K562 (cell line): ENCODE data around the gene OST4. TPM values are rescaled to one million over a fixed set of nuclear protein-coding genes. Genes with fewer than 3 reads are reported as not detected.
A peak's percentile ranks its signal among the peaks of the same experiment; 100 is the strongest.

Source experiments
- BRCA1 ChIP-seq, 2 experiments: fragments of 450-650 bp in 1 of 2; sonication (generic) in 1 of 2; formaldehyde crosslinking in 1 of 2; IDR thresholded peaks; 2 replicates each; pipeline versions ENCODE4 v1.5.0 to v1.6.1; 2017 to 2020; ENCODE audit warnings: mild to moderate bottlenecking in 1 of 2, missing genetic modification reagents in 1 of 2
- CREBBP ChIP-seq: IDR thresholded peaks from one replicate; pipeline ENCODE4 v1.6.1; 2012; ENCODE audit warnings: low read depth, mild to moderate bottlenecking, control low read depth, inconsistent platforms, low read length
- DDX20 ChIP-seq: fragments of 450-650 bp; IDR thresholded peaks from 2 replicates; pipeline ENCODE4 v1.6.1; 2016; ENCODE audit warnings: missing genetic modification characterization, low read depth, mild to moderate bottlenecking, missing compliant biosample characterization, moderate library complexity
- ESRRA ChIP-seq: fragments of 450-650 bp; IDR thresholded peaks from 2 replicates; pipeline ENCODE4 v1.6.1; 2014; ENCODE audit warnings: low read depth, mild to moderate bottlenecking, moderate library complexity, borderline replicate concordance
- GATAD2A ChIP-seq: fragments of 450-650 bp; IDR thresholded peaks from 2 replicates; pipeline ENCODE4 v1.6.1; 2017
- PCBP2 ChIP-seq: fragments of 200-400 bp; formaldehyde crosslinking; IDR thresholded peaks from 2 replicates; pipeline ENCODE4 v1.6.1; 2018; ENCODE audit warnings: low read length, low read depth, mild to moderate bottlenecking, moderate library complexity; ENCODE audit not compliant: poor library complexity, severe bottlenecking
- PHF8 ChIP-seq: fragments of 200-600 bp; sonication (generic); IDR thresholded peaks from 2 replicates; pipeline ENCODE4 v1.6.1; 2012; ENCODE audit warnings: mixed run types, mild to moderate bottlenecking, inconsistent platforms, low read length, moderate library complexity, borderline replicate concordance
- POLR2AphosphoS2 ChIP-seq: IDR thresholded peaks from 2 replicates; pipeline ENCODE4 v1.6.1; 2012; ENCODE audit warnings: low read length, improper control_type of control experiment
- RFX5 ChIP-seq: IDR thresholded peaks from 2 replicates; pipeline ENCODE4 v1.6.1; 2011; ENCODE audit warnings: low read depth, mild to moderate bottlenecking, improper control_type of control experiment, low read length
- SFPQ ChIP-seq: fragments of 200-400 bp; formaldehyde crosslinking; IDR thresholded peaks from 2 replicates; pipeline ENCODE4 v1.6.1; 2017; ENCODE audit warnings: mild to moderate bottlenecking, low read depth, low read length, moderate library complexity
- TFAP4 ChIP-seq: sonication (generic); formaldehyde crosslinking; IDR thresholded peaks from 2 replicates; pipeline ENCODE4 v1.8.0; 2022; ENCODE audit warnings: missing genetic modification reagents, mild to moderate bottlenecking, moderate library complexity, borderline replicate concordance
- TOE1 ChIP-seq, 2 experiments: fragments of 450-650 bp in 1 of 2; sonication (generic) in 1 of 2; formaldehyde crosslinking in 1 of 2; IDR thresholded peaks; 2 replicates each; pipeline versions ENCODE4 v1.7.1 to v1.8.0; 2016 to 2022; ENCODE audit warnings: borderline replicate concordance in 2 of 2, mild to moderate bottlenecking in 2 of 2, antibody characterized with exemption in 1 of 2, inconsistent platforms in 1 of 2, low read depth in 1 of 2, missing genetic modification reagents in 1 of 2, moderate library complexity in 1 of 2
- ZNF184 ChIP-seq: sonication (generic); formaldehyde crosslinking; IDR thresholded peaks from 2 replicates; pipeline ENCODE4 v1.5.0; 2020; ENCODE audit warnings: missing genetic modification reagents
- ZNF23 ChIP-seq: fragments of 250-450 bp; sonication (Bioruptor Pico); IDR thresholded peaks from 2 replicates; pipeline ENCODE4 v1.4.0; 2020; ENCODE audit warnings: mild to moderate bottlenecking
- ZNF668 ChIP-seq: fragments of 250-450 bp; sonication (Bioruptor Pico); IDR thresholded peaks from 2 replicates; pipeline ENCODE4 v1.8.0; 2022; ENCODE audit warnings: mild to moderate bottlenecking, inconsistent platforms
- ZNF717 ChIP-seq: fragments of 250-450 bp; sonication (Bioruptor Pico); IDR thresholded peaks from 2 replicates; pipeline ENCODE4 v1.5.0; 2021
- polyA plus RNA-seq, 8 experiments: library from polyadenylated mRNA; depleted of rRNA in 4 of 8; stranded (reverse) in 5 of 8; unstranded in 3 of 8; fragments of >200 nt; fragmentation: Nextera tagmentation in 2 of 8; fragmentation: Illumina TruSeq in 1 of 8; extraction: Ambion mirVana in 2 of 8; extraction: Trizol in 1 of 8; gene quantifications; 2 replicates each; pipeline versions ENCODE4 v1.2.1 to v1.2.3, GENCODE V29; 2011 to 2014; ENCODE audit warnings: inconsistent platforms in 1 of 8, missing spikeins in 1 of 8
- total RNA-seq, 7 experiments: library from RNA; depleted of rRNA in 6 of 7; stranded (reverse); fragments of >200 nt in 6 of 7; fragmentation: Illumina TruSeq in 2 of 7; extraction: Trizol in 2 of 7; gene quantifications; 2 replicates each; pipeline versions ENCODE4 v1.2.1 to v1.2.3, GENCODE V29; 2011 to 2021; ENCODE audit warnings: low replicate concordance in 1 of 7
- TF ChIP-seq, protein P1 (sequence below): IDR thresholded peaks from 3 replicates; pipeline ENCODE4 v1.6.1; 2011; ENCODE audit warnings: borderline replicate concordance, mild to moderate bottlenecking, moderate library complexity; ENCODE audit not compliant: insufficient read length; ENCODE audit errors: extremely low read depth
- TF ChIP-seq, protein P2 (sequence below): fragments of 250-450 bp; sonication (Bioruptor Pico); IDR thresholded peaks from 2 replicates; pipeline ENCODE4 v1.4.0; 2020; ENCODE audit warnings: mild to moderate bottlenecking, moderate library complexity

The OST4 gene
- total and polyA plus RNA-seq, 9 of the 15 experiments (the other 6 are each of a cell fraction or from before 2014, with no cell fraction given) = 186 to 1,155 (median 355) TPM

GRCh38 chr2:27050996-27051901 is 20.2 kb downstream of the OST4 start, which contains the start of gene AGBL5 (continued):
- no peak for TF ChIP-seq BRCA1 (IDR thresholded peaks at IDR 0.05)
- TF ChIP-seq BRCA1 (CRISPR knock-in tag; IDR thresholded peaks at IDR 0.05) = no peak
- peak; percentile 90 for TF ChIP-seq TFAP4 (CRISPR knock-in tag)
- TF ChIP-seq POLR2AphosphoS2 = no peak
- no peak for TF ChIP-seq ZNF184 (CRISPR knock-in tag)
- TF ChIP-seq SFPQ = no peak
- no peak for TF ChIP-seq ZNF23 (CRISPR knock-in tag)
- TF ChIP-seq, protein P1, sequence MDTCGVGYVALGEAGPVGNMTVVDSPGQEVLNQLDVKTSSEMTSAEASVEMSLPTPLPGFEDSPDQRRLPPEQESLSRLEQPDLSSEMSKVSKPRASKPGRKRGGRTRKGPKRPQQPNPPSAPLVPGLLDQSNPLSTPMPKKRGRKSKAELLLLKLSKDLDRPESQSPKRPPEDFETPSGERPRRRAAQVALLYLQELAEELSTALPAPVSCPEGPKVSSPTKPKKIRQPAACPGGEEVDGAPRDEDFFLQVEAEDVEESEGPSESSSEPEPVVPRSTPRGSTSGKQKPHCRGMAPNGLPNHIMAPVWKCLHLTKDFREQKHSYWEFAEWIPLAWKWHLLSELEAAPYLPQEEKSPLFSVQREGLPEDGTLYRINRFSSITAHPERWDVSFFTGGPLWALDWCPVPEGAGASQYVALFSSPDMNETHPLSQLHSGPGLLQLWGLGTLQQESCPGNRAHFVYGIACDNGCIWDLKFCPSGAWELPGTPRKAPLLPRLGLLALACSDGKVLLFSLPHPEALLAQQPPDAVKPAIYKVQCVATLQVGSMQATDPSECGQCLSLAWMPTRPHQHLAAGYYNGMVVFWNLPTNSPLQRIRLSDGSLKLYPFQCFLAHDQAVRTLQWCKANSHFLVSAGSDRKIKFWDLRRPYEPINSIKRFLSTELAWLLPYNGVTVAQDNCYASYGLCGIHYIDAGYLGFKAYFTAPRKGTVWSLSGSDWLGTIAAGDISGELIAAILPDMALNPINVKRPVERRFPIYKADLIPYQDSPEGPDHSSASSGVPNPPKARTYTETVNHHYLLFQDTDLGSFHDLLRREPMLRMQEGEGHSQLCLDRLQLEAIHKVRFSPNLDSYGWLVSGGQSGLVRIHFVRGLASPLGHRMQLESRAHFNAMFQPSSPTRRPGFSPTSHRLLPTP = peak; percentile 95
- TF ChIP-seq PHF8 = peak; percentile 60; the same call in 1 of the 2 replicates
- no peak for TF ChIP-seq ZNF668 (CRISPR knock-in tag)
- peak; percentile 61 for TF ChIP-seq TOE1 (IDR thresholded peaks at IDR 0.05; ENCODE audit: borderline replicate concordance)
- TF ChIP-seq TOE1 (CRISPR knock-in tag; IDR thresholded peaks at IDR 0.05; ENCODE audit: borderline replicate concordance, low read depth) = peak; percentile 73; the same call in 1 of the 2 replicates
- TF ChIP-seq ZNF717 (CRISPR knock-in tag) = no peak
- TF ChIP-seq, protein P2, sequence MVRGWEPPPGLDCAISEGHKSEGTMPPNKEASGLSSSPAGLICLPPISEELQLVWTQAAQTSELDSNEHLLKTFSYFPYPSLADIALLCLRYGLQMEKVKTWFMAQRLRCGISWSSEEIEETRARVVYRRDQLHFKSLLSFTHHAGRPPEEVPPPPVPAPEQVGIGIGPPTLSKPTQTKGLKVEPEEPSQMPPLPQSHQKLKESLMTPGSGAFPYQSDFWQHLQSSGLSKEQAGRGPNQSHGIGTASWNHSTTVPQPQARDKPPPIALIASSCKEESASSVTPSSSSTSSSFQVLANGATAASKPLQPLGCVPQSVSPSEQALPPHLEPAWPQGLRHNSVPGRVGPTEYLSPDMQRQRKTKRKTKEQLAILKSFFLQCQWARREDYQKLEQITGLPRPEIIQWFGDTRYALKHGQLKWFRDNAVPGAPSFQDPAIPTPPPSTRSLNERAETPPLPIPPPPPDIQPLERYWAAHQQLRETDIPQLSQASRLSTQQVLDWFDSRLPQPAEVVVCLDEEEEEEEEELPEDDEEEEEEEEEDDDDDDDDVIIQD = no peak
- TF ChIP-seq RFX5 = peak; percentile 62; the same call in 1 of the 2 replicates
- TF ChIP-seq ESRRA = 0 out of 2 replicates have a peak, but pooled peaks have one; percentile 18
- no peak for TF ChIP-seq GATAD2A
- no peak for TF ChIP-seq CREBBP
- no peak for TF ChIP-seq DDX20 (tag)
- TF ChIP-seq PCBP2 = no peak
